GM18858 (cell line): ENCODE measurements around the gene EMC8.
"Not testable (repeated sequence)": the region's sequence is repeated elsewhere in the genome, so short reads cannot be mapped to it uniquely, and the experiment has no call there.

ENCODE experiments used
- ATAC-seq: cut with Tn5 transposase; IDR thresholded peaks from one replicate; pipeline ENCODE4 v1.9.1; 2021; ENCODE audit not compliant: unreplicated experiment

Gene EMC8

GRCh38 chr16:85835227-85835751, 35.9 kb upstream of the EMC8 start:
- no peak for ATAC-seq

- no peak for ATAC-seq
Observed at GRCh38 chr16:85834741-85835140, 35.4 kb upstream of the EMC8 start.

- no peak for ATAC-seq
Observed at GRCh38 chr16:85833219-85833920, 34.0 kb upstream of the EMC8 start.

- no peak for ATAC-seq
Observed at GRCh38 chr16:85832570-85833218, 33.4 kb upstream of the EMC8 start.

GRCh38 chr16:85830821-85831220, 31.5 kb upstream of the EMC8 start:
- no peak for ATAC-seq

- ATAC-seq = no peak
Observed at GRCh38 chr16:85829751-85830445, 30.6 kb upstream of the EMC8 start.

GRCh38 chr16:85829171-85829719, 29.9 kb upstream of the EMC8 start:
- no peak for ATAC-seq

- ATAC-seq = no peak
Observed at GRCh38 chr16:85828166-85828565, 28.8 kb upstream of the EMC8 start.

- ATAC-seq = no peak
Observed at GRCh38 chr16:85826686-85827247, 27.4 kb upstream of the EMC8 start.

GRCh38 chr16:85825326-85825725, 26.0 kb upstream of the EMC8 start:
- ATAC-seq = no peak

GRCh38 chr16:85824161-85825135, 25.1 kb upstream of the EMC8 start:
- no peak for ATAC-seq

- ATAC-seq = no peak
Observed at GRCh38 chr16:85823328-85823920, 24.1 kb upstream of the EMC8 start.

GRCh38 chr16:85822145-85822544, 22.8 kb upstream of the EMC8 start:
- ATAC-seq = no peak

GRCh38 chr16:85821390-85822135, 22.2 kb upstream of the EMC8 start:
- ATAC-seq = peak; percentile 51

- no peak for ATAC-seq
Observed at GRCh38 chr16:85820604-85821372, 21.4 kb upstream of the EMC8 start.

- no peak for ATAC-seq
Observed at GRCh38 chr16:85819771-85820170, 20.4 kb upstream of the EMC8 start.

- no peak for ATAC-seq
Observed at GRCh38 chr16:85819245-85819644, 19.9 kb upstream of the EMC8 start.

GRCh38 chr16:85817195-85817594, 17.9 kb upstream of the EMC8 start:
- ATAC-seq = not testable (repeated sequence)
